ENCODE measurements around the gene B3GNT7. TPM values are rescaled to one million over a fixed set of nuclear protein-coding genes. Genes with fewer than 3 reads are reported as not detected.

Gene B3GNT7
- total RNA-seq (2014; rRNA removed; shearing (Covaris generic)) (4.5 and 7.8 TPM in 2 replicates), total RNA-seq (2022) (7.4 and 8.7 TPM in 2 replicates), Bru-seq, nascent RNA (percentile 43 among the genes with signal in this experiment), BruChase-seq, experiment 1, labeled RNA remaining after a 6-hour chase (percentile 47 among the genes with signal in this experiment), BruChase-seq, experiment 2, labeled RNA remaining after a 2-hour chase (percentile 60 among the genes with signal in this experiment)
- long read RNA-seq, partial matches to known transcripts, result 0 of 6 reads
- long read RNA-seq, other reads (novel, unspliced or antisense), result 2 of 6 reads

GRCh38 chr2:231395188-231396057 is at the start of gene B3GNT7:
Gene B3GNT7, plus strand, starts transcription at chr2:231395710. Its CDS starts 94 bp downstream, at chr2:231395804.
- no peaks in the 10 kb centered on the region for H3K79me2 ChIP-seq (ENCODE audit: insufficient read depth, low read depth, low read length)
- BruUV-seq (replicated peaks), result no TSS peak
- peak within 1 kb of the TSS; percentile 79 for H3K4me3 ChIP-seq (ENCODE audit: low read depth, low read length, poor library complexity, severe bottlenecking)
- DNase-seq (ENCODE audit: low spot score), result peak; percentile 62
- H3K36me3 ChIP-seq (ENCODE audit: insufficient read depth, low read length), result no peaks in the 10 kb centered on the region
- H3K9me2 ChIP-seq (ENCODE audit: insufficient read depth, low read length), result no peaks in the 10 kb centered on the region
- H3K27ac ChIP-seq (ENCODE audit: low read depth, low read length, poor library complexity, severe bottlenecking), result peak within 1 kb of the TSS; percentile 97
- peak within 1 kb of the TSS; percentile 40; the same call in 1 of the 2 replicates for H2AFZ ChIP-seq (ENCODE audit: low read length)
- intact Hi-C loops (cut with micrococcal nuclease; ENCODE audit: unreplicated experiment), result loop anchor here (2.0 to 10.0 kb wide), 2 partner anchors 33 to 279 kb away; no protein-coding TSS in a partner anchor
- H4K20me1 ChIP-seq (ENCODE audit: insufficient read depth, low read length), result no peaks in the 10 kb centered on the region
- ChIA-PET POLR2A (interaction anchor here (0.7 to 3.5 kb wide), 5 partner anchors 33 to 216 kb away, joined by 3 to 15 read pairs (median 6); partner anchors contain the start of gene NCL), CTCF (ENCODE audit: unreplicated experiment) (interaction anchor here (0.6 to 2.1 kb wide), 4 partner anchors 11 to 103 kb away, joined by 3 to 10 read pairs (median 3); no protein-coding TSS in a partner anchor)
- H3K9me3 ChIP-seq (ENCODE audit: low read length), result no peaks in the 10 kb centered on the region
- peak within 1 kb of the TSS; percentile 96 for H3K4me2 ChIP-seq (ENCODE audit: low read length)
- peaks cover 50% of the 10 kb centered on the region for H3K4me1 ChIP-seq (ENCODE audit: insufficient read depth, low read length, poor library complexity, severe bottlenecking)
- no peak for TF ChIP-seq CTCF (conservative IDR thresholded peaks at IDR 0.05; ENCODE audit: low read length)
- no peak for TF ChIP-seq EZH2phosphoT487 (IDR thresholded peaks at IDR 0.05; ENCODE audit: borderline replicate concordance, low read depth, low read length)

- no peak for TF ChIP-seq CTCF (conservative IDR thresholded peaks at IDR 0.05; ENCODE audit: low read length)
- no peak for TF ChIP-seq EZH2phosphoT487 (IDR thresholded peaks at IDR 0.05; ENCODE audit: borderline replicate concordance, low read depth, low read length)
- H3K79me2 ChIP-seq (ENCODE audit: insufficient read depth, low read depth, low read length), result no peaks in the 10 kb centered on the region
- no peak overlapping the region for H3K27ac ChIP-seq (ENCODE audit: low read depth, low read length, poor library complexity, severe bottlenecking)
- no peaks in the 10 kb centered on the region for H4K20me1 ChIP-seq (ENCODE audit: insufficient read depth, low read length)
- CTCF ChIA-PET (ENCODE audit: unreplicated experiment), result no interaction called here
- BruUV-seq (replicated peaks), result no TSS peak
- no peaks in the 10 kb centered on the region for H3K4me1 ChIP-seq (ENCODE audit: insufficient read depth, low read length, poor library complexity, severe bottlenecking)
- intact Hi-C loops (cut with micrococcal nuclease; ENCODE audit: unreplicated experiment), result no loop called here
- no peak overlapping the region for H3K4me2 ChIP-seq (ENCODE audit: low read length)
- DNase-seq (ENCODE audit: low spot score), result no peak
- no peak overlapping the region for H2AFZ ChIP-seq (ENCODE audit: low read length)
- no peaks in the 10 kb centered on the region for H3K9me2 ChIP-seq (ENCODE audit: insufficient read depth, low read length)
- no peaks in the 10 kb centered on the region for H3K9me3 ChIP-seq (ENCODE audit: low read length)
- H3K36me3 ChIP-seq (ENCODE audit: insufficient read depth, low read length), result no peaks in the 10 kb centered on the region
- POLR2A ChIA-PET, result interaction anchor here (0.7 to 1.2 kb wide), 2 partner anchors 8 to 34 kb away, joined by 3 to 5 read pairs; no protein-coding TSS in a partner anchor
- no peak overlapping the region for H3K4me3 ChIP-seq (ENCODE audit: low read depth, low read length, poor library complexity, severe bottlenecking)
These were observed 48.4 kb upstream of the B3GNT7 start for GRCh38 chr2:231347081-231347480.
